SK-N-SH (cell line): ENCODE measurements around the gene GEN1. TPM values are rescaled to one million over a fixed set of nuclear protein-coding genes. Genes with fewer than 3 reads are reported as not detected.

Experiments used
- CTCF ChIA-PET: fragments of 300-600, 350-600 bp; formaldehyde crosslinking; extraction: SDS; loops from one replicate; lab custom pipeline; 2021; lab: Yijun Ruan, JAX
- POLR2A ChIA-PET: fragments of 350-600 bp; sonication (Branson Sonifier 250); formaldehyde crosslinking; extraction: SDS; loops from one replicate; lab custom pipeline; 2020; ENCODE audit warnings: antibody characterized with exemption, inconsistent platforms; lab: Yijun Ruan, JAX
- DNase-seq: peaks from one replicate; pipeline ENCODE4 v3.0.0; 2012
- H2AFZ ChIP-seq: fragments of 200-600 bp; sonication (generic); 2 replicates; pipeline ENCODE4 v1.8.1; 2016; ENCODE audit warnings: antibody characterized with exemption, mild to moderate bottlenecking, low read depth
- H3F3A ChIP-seq: fragments of 200-600 bp; sonication (generic); replicated peaks from 2 replicates; pipeline ENCODE3; 2016; ENCODE audit warnings: antibody characterized with exemption, mild to moderate bottlenecking; ENCODE audit not compliant: insufficient read depth
- H3K27ac ChIP-seq, 2 experiments: fragments of 200-500 bp in 1 of 2; fragments of 200-600 bp in 1 of 2; sonication (Bioruptor generic) in 1 of 2; sonication (generic), shearing (Covaris generic) in 1 of 2; 2 replicates each; pipeline versions ENCODE4 v1.5.1 to v1.6.1; 2014 to 2016; ENCODE audit warnings: low read depth in 2 of 2, inconsistent platforms in 1 of 2, low read length in 1 of 2, mild to moderate bottlenecking in 1 of 2, mixed read lengths in 1 of 2
- H3K27me3 ChIP-seq: fragments of 200-600 bp; sonication (generic), shearing (Covaris generic); 2 replicates; pipeline ENCODE4 v1.6.1; 2016; ENCODE audit warnings: mixed run types; ENCODE audit not compliant: insufficient read depth
- H3K36me3 ChIP-seq, 2 experiments: fragments of 200-500 bp in 1 of 2; fragments of 200-600 bp in 1 of 2; sonication (Bioruptor generic) in 1 of 2; sonication (generic) in 1 of 2; replicated peaks in 1 of 2; 2 replicates each; pipeline versions ENCODE3 to v1.5.1; 2014 to 2016; ENCODE audit warnings: low read length in 1 of 2, mild to moderate bottlenecking in 1 of 2; ENCODE audit not compliant: insufficient read depth in 2 of 2, control insufficient read depth in 1 of 2
- H3K4me1 ChIP-seq, 2 experiments: fragments of 200-500 bp in 1 of 2; fragments of 200-600 bp in 1 of 2; sonication (Bioruptor generic) in 1 of 2; sonication (generic), shearing (Covaris generic) in 1 of 2; 2 replicates each; pipeline versions ENCODE4 v1.5.1 to v1.6.1; 2014 to 2016; ENCODE audit warnings: low read depth in 1 of 2, low read length in 1 of 2, mixed run types in 1 of 2; ENCODE audit not compliant: insufficient read depth in 2 of 2, control insufficient read depth in 1 of 2
- H3K4me2 ChIP-seq: fragments of 200-600 bp; sonication (generic), shearing (Covaris generic); 2 replicates; pipeline ENCODE4 v1.6.1; 2017; ENCODE audit warnings: mixed run types
- H3K4me3 ChIP-seq, 2 experiments: fragments of 200-500 bp in 1 of 2; fragments of 200-600 bp in 1 of 2; sonication (Bioruptor generic) in 1 of 2; sonication (generic), shearing (Covaris generic) in 1 of 2; 2 replicates each; pipeline versions ENCODE4 v1.5.1 to v1.8.1; 2014 to 2016; ENCODE audit warnings: low read depth in 2 of 2, inconsistent platforms in 1 of 2, low read length in 1 of 2, mild to moderate bottlenecking in 1 of 2, mixed read lengths in 1 of 2, moderate library complexity in 1 of 2
- H3K79me2 ChIP-seq: fragments of 200-600 bp; sonication (generic); 2 replicates; pipeline ENCODE4 v1.8.1; 2017; ENCODE audit warnings: mild to moderate bottlenecking; ENCODE audit not compliant: insufficient read depth
- H3K9ac ChIP-seq: fragments of 200-600 bp; sonication (generic); 2 replicates; pipeline ENCODE4 v1.6.1; 2017; ENCODE audit warnings: mixed run types
- H3K9me2 ChIP-seq: fragments of 200-600 bp; sonication (generic); 2 replicates; pipeline ENCODE4 v1.6.1; 2017; ENCODE audit warnings: mixed run types
- H3K9me3 ChIP-seq: fragments of 200-600 bp; sonication (generic); 2 replicates; pipeline ENCODE4 v1.6.1; 2017; ENCODE audit warnings: mixed run types, mild to moderate bottlenecking, moderate library complexity
- H4K20me1 ChIP-seq: fragments of 200-600 bp; sonication (generic); 2 replicates; pipeline ENCODE4 v1.6.1; 2017; ENCODE audit warnings: mild to moderate bottlenecking, mixed run types; ENCODE audit not compliant: insufficient read depth
- CTCF ChIP-seq: fragments of 200-600 bp; sonication (generic); IDR thresholded peaks from 2 replicates; pipeline ENCODE4 v1.6.1; 2017; ENCODE audit warnings: antibody characterized with exemption, mild to moderate bottlenecking, moderate library complexity
- EZH2phosphoT487 ChIP-seq: fragments of 200-600 bp; sonication (generic); IDR thresholded peaks from 2 replicates; pipeline ENCODE4 v1.6.1; 2017; ENCODE audit warnings: low read depth, mixed run types, mild to moderate bottlenecking, antibody characterized with exemption, moderate library complexity, borderline replicate concordance
- FOSL2 ChIP-seq: IDR thresholded peaks from 2 replicates; pipeline ENCODE4 v1.4.0; 2012; ENCODE audit warnings: low read depth, mild to moderate bottlenecking, moderate library complexity, borderline replicate concordance
- FOXJ3 ChIP-seq: sonication (generic); formaldehyde crosslinking; IDR thresholded peaks from 2 replicates; pipeline ENCODE4 v1.5.1; 2020; ENCODE audit warnings: mild to moderate bottlenecking, missing genetic modification reagents
- GABPA ChIP-seq: IDR thresholded peaks from 2 replicates; pipeline ENCODE4 v1.4.0; 2012; ENCODE audit warnings: low read depth, mild to moderate bottlenecking
- GATA2 ChIP-seq: sonication (generic); formaldehyde crosslinking; IDR thresholded peaks from 2 replicates; pipeline ENCODE4 v1.5.0; 2020; ENCODE audit warnings: mild to moderate bottlenecking, missing genetic modification reagents
- MEF2A ChIP-seq: IDR thresholded peaks from 2 replicates; pipeline ENCODE4 v1.4.0; 2012; ENCODE audit warnings: low read depth, borderline replicate concordance
- MXI1 ChIP-seq: IDR thresholded peaks from 2 replicates; pipeline ENCODE4 v1.6.1; 2012; ENCODE audit warnings: mild to moderate bottlenecking, low read depth, low read length, improper control_type of control experiment
- NFIC ChIP-seq: IDR thresholded peaks from 2 replicates; pipeline ENCODE4 v1.4.0; 2012; ENCODE audit warnings: borderline replicate concordance
- POLR2AphosphoS5 ChIP-seq: IDR thresholded peaks from 2 replicates; pipeline ENCODE4 v1.6.1; 2012; ENCODE audit warnings: low read depth, low read length
- RAD21 ChIP-seq: IDR thresholded peaks from 2 replicates; pipeline ENCODE4 v1.6.1; 2012; ENCODE audit warnings: mild to moderate bottlenecking, low read length
- RXRA ChIP-seq: IDR thresholded peaks from 2 replicates; pipeline ENCODE4 v1.4.0; 2012; ENCODE audit warnings: low read depth, mild to moderate bottlenecking, borderline replicate concordance
- SIN3A ChIP-seq: IDR thresholded peaks from 2 replicates; pipeline ENCODE4 v1.6.1; 2012; ENCODE audit warnings: low read depth, mild to moderate bottlenecking, low read length, moderate library complexity, borderline replicate concordance
- SMC3 ChIP-seq: IDR thresholded peaks from 2 replicates; pipeline ENCODE4 v1.6.1; 2012; ENCODE audit warnings: low read depth, low read length, improper control_type of control experiment
- TCF12 ChIP-seq: IDR thresholded peaks from 2 replicates; pipeline ENCODE4 v1.4.0; 2012
- TEAD4 ChIP-seq: IDR thresholded peaks from 2 replicates; pipeline ENCODE4 v1.4.0; 2012; ENCODE audit warnings: mild to moderate bottlenecking, borderline replicate concordance; ENCODE audit not compliant: insufficient read depth
- WGBS: methylation state at CpG from one replicate; pipeline ENCODE4 v1.1.6; 2017; ENCODE audit warnings: low lambda C conversion rate; 5-methylcytosine and 5-hydroxymethylcytosine counted together
- polyA plus RNA-seq, 3 experiments: library from polyadenylated mRNA; depleted of rRNA; stranded (reverse); fragments of >200 nt; gene quantifications; 2 replicates each; pipeline ENCODE4 v1.2.3, GENCODE V29; 2012
- TF ChIP-seq, protein P1 (sequence below): IDR thresholded peaks from 2 replicates; pipeline ENCODE4; 2012
- TF ChIP-seq, protein P2 (sequence below): IDR thresholded peaks from 2 replicates; pipeline ENCODE4 v1.4.0; 2012; ENCODE audit warnings: low read depth, borderline replicate concordance
- TF ChIP-seq, protein P3 (sequence below): IDR thresholded peaks from 2 replicates; pipeline ENCODE4 v1.4.0; 2012; ENCODE audit warnings: low read depth

Gene GEN1
- polyA plus RNA-seq, 1 of the 3 experiments (the other 2 are of a cell fraction): 5.3 TPM

- H3K79me2 ChIP-seq: no peaks in the 10 kb centered on the region
- no peaks in the 10 kb centered on the region for H4K20me1 ChIP-seq
- 92% methylated on average over 2 of the region's 2 CpGs for WGBS
- H3K4me2 ChIP-seq: no peak overlapping the region
- H3K4me1 ChIP-seq: no peaks in the 10 kb centered on the region; a peak in 2 of 4 replicates
- H3K9me2 ChIP-seq: no peaks in the 10 kb centered on the region
- CTCF ChIA-PET: interaction anchor here (1.2 to 1.6 kb wide), 3 partner anchors 14 to 38 kb away, joined by 3 to 4 read pairs (median 4); partner anchors contain the start of genes GEN1 and SMC6
- no peaks in the 10 kb centered on the region for H3F3A ChIP-seq
- DNase-seq: no peak
- no peak overlapping the region for H3K4me3 ChIP-seq
- H3K27ac ChIP-seq: no peak overlapping the region
- no peaks in the 10 kb centered on the region for H3K27me3 ChIP-seq
- H3K9me3 ChIP-seq: no peaks in the 10 kb centered on the region
- no peak overlapping the region for H3K9ac ChIP-seq
- POLR2A ChIA-PET: no interaction called here
- no peak overlapping the region for H2AFZ ChIP-seq
- TF ChIP-seq, protein P1, sequence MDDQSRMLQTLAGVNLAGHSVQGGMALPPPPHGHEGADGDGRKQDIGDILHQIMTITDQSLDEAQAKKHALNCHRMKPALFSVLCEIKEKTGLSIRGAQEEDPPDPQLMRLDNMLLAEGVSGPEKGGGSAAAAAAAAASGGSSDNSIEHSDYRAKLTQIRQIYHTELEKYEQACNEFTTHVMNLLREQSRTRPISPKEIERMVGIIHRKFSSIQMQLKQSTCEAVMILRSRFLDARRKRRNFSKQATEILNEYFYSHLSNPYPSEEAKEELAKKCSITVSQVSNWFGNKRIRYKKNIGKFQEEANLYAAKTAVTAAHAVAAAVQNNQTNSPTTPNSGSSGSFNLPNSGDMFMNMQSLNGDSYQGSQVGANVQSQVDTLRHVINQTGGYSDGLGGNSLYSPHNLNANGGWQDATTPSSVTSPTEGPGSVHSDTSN: no peak
- TF ChIP-seq, protein P2, sequence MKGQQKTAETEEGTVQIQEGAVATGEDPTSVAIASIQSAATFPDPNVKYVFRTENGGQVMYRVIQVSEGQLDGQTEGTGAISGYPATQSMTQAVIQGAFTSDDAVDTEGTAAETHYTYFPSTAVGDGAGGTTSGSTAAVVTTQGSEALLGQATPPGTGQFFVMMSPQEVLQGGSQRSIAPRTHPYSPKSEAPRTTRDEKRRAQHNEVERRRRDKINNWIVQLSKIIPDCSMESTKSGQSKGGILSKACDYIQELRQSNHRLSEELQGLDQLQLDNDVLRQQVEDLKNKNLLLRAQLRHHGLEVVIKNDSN: no peak
- no peak for TF ChIP-seq SIN3A
- TF ChIP-seq FOXJ3: no peak
- TF ChIP-seq, protein P3, sequence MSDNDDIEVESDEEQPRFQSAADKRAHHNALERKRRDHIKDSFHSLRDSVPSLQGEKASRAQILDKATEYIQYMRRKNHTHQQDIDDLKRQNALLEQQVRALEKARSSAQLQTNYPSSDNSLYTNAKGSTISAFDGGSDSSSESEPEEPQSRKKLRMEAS: no peak
- no peak for TF ChIP-seq GABPA
- no peak for TF ChIP-seq CTCF
- no peak for TF ChIP-seq TEAD4
- TF ChIP-seq NFIC: no peak
- TF ChIP-seq FOSL2: no peak
- no peak for TF ChIP-seq RXRA
- no peak for TF ChIP-seq MXI1
- TF ChIP-seq EZH2phosphoT487: no peak
- TF ChIP-seq SMC3: no peak
- peaks cover 46 to 85% of the 10 kb centered on the region in 2 experiments for H3K36me3 ChIP-seq
Measured at GRCh38 chr2:17771956-17772355, 18.0 kb downstream of the GEN1 start.

DNA sequence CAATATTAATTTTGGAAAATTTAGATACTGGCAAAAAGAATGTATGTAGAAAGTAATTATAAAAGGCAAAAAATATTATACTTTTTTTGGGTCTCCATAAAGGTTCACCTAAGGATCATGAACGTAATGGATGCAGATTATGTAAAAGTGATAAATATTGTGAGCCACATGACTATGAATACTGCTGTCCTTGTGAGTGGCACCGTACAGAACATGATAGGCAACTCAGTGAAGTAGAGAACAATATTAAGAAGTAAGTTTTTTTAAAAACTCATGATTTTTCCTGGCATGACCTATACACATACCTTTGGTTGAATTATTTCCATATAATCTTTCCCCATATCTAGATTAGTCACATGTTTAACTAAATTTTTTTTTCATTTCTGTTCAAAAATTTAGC is 18.6 kb downstream of the GEN1 start:
- Histone ChIP-seq H2AFZ (no peak overlapping the region), H3F3A (peaks cover 2% of the 10 kb centered on the region), H3K4me2 (no peak overlapping the region), H3K9me3 (no peaks in the 10 kb centered on the region), H3K9me2 (no peaks in the 10 kb centered on the region), H3K9ac (no peak overlapping the region), H3K79me2 (no peaks in the 10 kb centered on the region), H3K36me3 (peaks cover 44 to 81% of the 10 kb centered on the region in 2 experiments), H3K27ac (no peak overlapping the region), H3K27me3 (no peaks in the 10 kb centered on the region), H3K4me3 (no peak overlapping the region), H4K20me1 (no peaks in the 10 kb centered on the region), H3K4me1 (no peaks in the 10 kb centered on the region; a peak in 2 of 4 replicates)
- no peak for TF ChIP-seq NFIC
- no peak for TF ChIP-seq RAD21
- TF ChIP-seq POLR2AphosphoS5: no peak
- no peak for TF ChIP-seq GATA2 (CRISPR knock-in tag)
- TF ChIP-seq TCF12: no peak
- TF ChIP-seq MEF2A: no peak
- TF ChIP-seq TEAD4: no peak
- ChIA-PET CTCF (interaction anchor here (1.2 to 1.6 kb wide), 3 partner anchors 14 to 38 kb away, joined by 3 to 4 read pairs (median 4); partner anchors contain the start of genes GEN1 and SMC6), POLR2A (no interaction called here)
- WGBS: 97% methylated on average over 2 of the region's 2 CpGs
- no peak for DNase-seq
